ENCODE data around the gene MSRB2.

Gene MSRB2

GRCh38 chr10:23095404-23095965, at the start of gene MSRB2:
Gene MSRB2 (plus strand): TSS chr10:23095579. CDS start chr10:23095609, 30 bp downstream.
- peak within 1 kb of the TSS; percentile 66 for H3K4me3 ChIP-seq (ENCODE audit: low read depth, low read length)
- H3K9me3 ChIP-seq (ENCODE audit: control insufficient read depth, insufficient read depth, low read length) = no peaks in the 10 kb centered on the region
- H3K27me3 ChIP-seq (ENCODE audit: control insufficient read depth, insufficient read depth, low read length) = no peaks in the 10 kb centered on the region
- peak within 1 kb of the TSS; percentile 66 for H3K9ac ChIP-seq (ENCODE audit: low read depth, low read length)
- H3K4me1 ChIP-seq (ENCODE audit: control insufficient read depth, insufficient read depth, low read length) = peaks cover 9% of the 10 kb centered on the region
- H3K36me3 ChIP-seq (ENCODE audit: control insufficient read depth, insufficient read depth, low read length) = no peaks in the 10 kb centered on the region

GRCh38 chr10:23046027-23046426, 49.4 kb upstream of the MSRB2 start:
- no peak overlapping the region for H3K4me3 ChIP-seq (ENCODE audit: low read depth, low read length)
- peaks cover 3% of the 10 kb centered on the region for H3K4me1 ChIP-seq (ENCODE audit: control insufficient read depth, insufficient read depth, low read length)
- H3K27me3 ChIP-seq (ENCODE audit: control insufficient read depth, insufficient read depth, low read length) = no peaks in the 10 kb centered on the region
- H3K9ac ChIP-seq (ENCODE audit: low read depth, low read length) = no peak overlapping the region
- H3K9me3 ChIP-seq (ENCODE audit: control insufficient read depth, insufficient read depth, low read length) = no peaks in the 10 kb centered on the region
- no peaks in the 10 kb centered on the region for H3K36me3 ChIP-seq (ENCODE audit: control insufficient read depth, insufficient read depth, low read length)

- no peak overlapping the region for H3K9ac ChIP-seq (ENCODE audit: low read depth, low read length)
- H3K36me3 ChIP-seq (ENCODE audit: control insufficient read depth, insufficient read depth, low read length) = no peaks in the 10 kb centered on the region
- no peaks in the 10 kb centered on the region for H3K27me3 ChIP-seq (ENCODE audit: control insufficient read depth, insufficient read depth, low read length)
- H3K9me3 ChIP-seq (ENCODE audit: control insufficient read depth, insufficient read depth, low read length) = no peaks in the 10 kb centered on the region
- H3K4me3 ChIP-seq (ENCODE audit: low read depth, low read length) = no peak overlapping the region
- H3K4me1 ChIP-seq (ENCODE audit: control insufficient read depth, insufficient read depth, low read length) = peaks cover 6% of the 10 kb centered on the region
These were observed 48.0 kb upstream of the MSRB2 start for GRCh38 chr10:23047201-23048050.

GRCh38 chr10:23048191-23048590, 47.2 kb upstream of the MSRB2 start:
- Histone ChIP-seq H3K4me3 (ENCODE audit: low read depth, low read length) (no peak overlapping the region), H3K27me3 (ENCODE audit: control insufficient read depth, insufficient read depth, low read length) (no peaks in the 10 kb centered on the region), H3K9me3 (ENCODE audit: control insufficient read depth, insufficient read depth, low read length) (no peaks in the 10 kb centered on the region), H3K36me3 (ENCODE audit: control insufficient read depth, insufficient read depth, low read length) (no peaks in the 10 kb centered on the region), H3K9ac (ENCODE audit: low read depth, low read length) (no peak overlapping the region), H3K4me1 (ENCODE audit: control insufficient read depth, insufficient read depth, low read length) (peaks cover 6% of the 10 kb centered on the region)

- H3K9ac ChIP-seq (ENCODE audit: low read depth, low read length) = no peak overlapping the region
- no peak overlapping the region for H3K4me3 ChIP-seq (ENCODE audit: low read depth, low read length)
- no peaks in the 10 kb centered on the region for H3K36me3 ChIP-seq (ENCODE audit: control insufficient read depth, insufficient read depth, low read length)
- H3K4me1 ChIP-seq (ENCODE audit: control insufficient read depth, insufficient read depth, low read length) = peaks cover 17% of the 10 kb centered on the region
- no peaks in the 10 kb centered on the region for H3K27me3 ChIP-seq (ENCODE audit: control insufficient read depth, insufficient read depth, low read length)
- no peaks in the 10 kb centered on the region for H3K9me3 ChIP-seq (ENCODE audit: control insufficient read depth, insufficient read depth, low read length)
These were observed 44.1 kb upstream of the MSRB2 start for GRCh38 chr10:23051278-23051677.

- no peak overlapping the region for H3K4me3 ChIP-seq (ENCODE audit: low read depth, low read length)
- H3K27me3 ChIP-seq (ENCODE audit: control insufficient read depth, insufficient read depth, low read length) = no peaks in the 10 kb centered on the region
These were observed 43.5 kb upstream of the MSRB2 start for GRCh38 chr10:23051855-23052331.

GRCh38 chr10:23053036-23053435, 42.3 kb upstream of the MSRB2 start:
- no peaks in the 10 kb centered on the region for H3K9me3 ChIP-seq (ENCODE audit: control insufficient read depth, insufficient read depth, low read length)
- peaks cover 17% of the 10 kb centered on the region for H3K4me1 ChIP-seq (ENCODE audit: control insufficient read depth, insufficient read depth, low read length)
- no peak overlapping the region for H3K9ac ChIP-seq (ENCODE audit: low read depth, low read length)
- no peaks in the 10 kb centered on the region for H3K27me3 ChIP-seq (ENCODE audit: control insufficient read depth, insufficient read depth, low read length)
- no peaks in the 10 kb centered on the region for H3K36me3 ChIP-seq (ENCODE audit: control insufficient read depth, insufficient read depth, low read length)
- no peak overlapping the region for H3K4me3 ChIP-seq (ENCODE audit: low read depth, low read length)

More at GRCh38 chr10:23051855-23052331, 43.5 kb upstream of the MSRB2 start:
- Histone ChIP-seq H3K9me3 (ENCODE audit: control insufficient read depth, insufficient read depth, low read length) (no peaks in the 10 kb centered on the region), H3K9ac (ENCODE audit: low read depth, low read length) (no peak overlapping the region), H3K36me3 (ENCODE audit: control insufficient read depth, insufficient read depth, low read length) (no peaks in the 10 kb centered on the region), H3K4me1 (ENCODE audit: control insufficient read depth, insufficient read depth, low read length) (peaks cover 17% of the 10 kb centered on the region)

- Histone ChIP-seq H3K4me3 (ENCODE audit: low read depth, low read length) (no peak overlapping the region), H3K4me1 (ENCODE audit: control insufficient read depth, insufficient read depth, low read length) (peaks cover 24% of the 10 kb centered on the region), H3K9me3 (ENCODE audit: control insufficient read depth, insufficient read depth, low read length) (no peaks in the 10 kb centered on the region), H3K27me3 (ENCODE audit: control insufficient read depth, insufficient read depth, low read length) (no peaks in the 10 kb centered on the region), H3K36me3 (ENCODE audit: control insufficient read depth, insufficient read depth, low read length) (no peaks in the 10 kb centered on the region), H3K9ac (ENCODE audit: low read depth, low read length) (peak overlapping the region; percentile 55)
These were observed 39.8 kb upstream of the MSRB2 start for GRCh38 chr10:23055424-23056185.

GRCh38 chr10:23056186-23056579, 39.2 kb upstream of the MSRB2 start:
- Histone ChIP-seq H3K4me1 (ENCODE audit: control insufficient read depth, insufficient read depth, low read length) (peaks cover 30% of the 10 kb centered on the region), H3K9ac (ENCODE audit: low read depth, low read length) (no peak overlapping the region), H3K9me3 (ENCODE audit: control insufficient read depth, insufficient read depth, low read length) (no peaks in the 10 kb centered on the region), H3K36me3 (ENCODE audit: control insufficient read depth, insufficient read depth, low read length) (no peaks in the 10 kb centered on the region), H3K27me3 (ENCODE audit: control insufficient read depth, insufficient read depth, low read length) (no peaks in the 10 kb centered on the region), H3K4me3 (ENCODE audit: low read depth, low read length) (no peak overlapping the region)

GRCh38 chr10:23058366-23058765, 37.0 kb upstream of the MSRB2 start:
- H3K36me3 ChIP-seq (ENCODE audit: control insufficient read depth, insufficient read depth, low read length) = no peaks in the 10 kb centered on the region
- no peaks in the 10 kb centered on the region for H3K27me3 ChIP-seq (ENCODE audit: control insufficient read depth, insufficient read depth, low read length)
- peaks cover 34% of the 10 kb centered on the region for H3K4me1 ChIP-seq (ENCODE audit: control insufficient read depth, insufficient read depth, low read length)
- H3K9ac ChIP-seq (ENCODE audit: low read depth, low read length) = no peak overlapping the region
- H3K9me3 ChIP-seq (ENCODE audit: control insufficient read depth, insufficient read depth, low read length) = no peaks in the 10 kb centered on the region
- H3K4me3 ChIP-seq (ENCODE audit: low read depth, low read length) = no peak overlapping the region

- Histone ChIP-seq H3K36me3 (ENCODE audit: control insufficient read depth, insufficient read depth, low read length) (no peaks in the 10 kb centered on the region), H3K4me1 (ENCODE audit: control insufficient read depth, insufficient read depth, low read length) (peaks cover 30% of the 10 kb centered on the region)
These were observed 34.5 kb upstream of the MSRB2 start for GRCh38 chr10:23060918-23061317.

More at GRCh38 chr10:23060918-23061317, 34.5 kb upstream of the MSRB2 start:
- no peaks in the 10 kb centered on the region for H3K9me3 ChIP-seq (ENCODE audit: control insufficient read depth, insufficient read depth, low read length)
- H3K27me3 ChIP-seq (ENCODE audit: control insufficient read depth, insufficient read depth, low read length) = peaks cover 4% of the 10 kb centered on the region
- no peak overlapping the region for H3K9ac ChIP-seq (ENCODE audit: low read depth, low read length)
- no peak overlapping the region for H3K4me3 ChIP-seq (ENCODE audit: low read depth, low read length)

Data from iPS-15b (cell line).